ENCODE measurements around the gene NRM. TPM values are rescaled to one million over a fixed set of nuclear protein-coding genes. Genes with fewer than 3 reads are reported as not detected.

NRM gene
- total RNA-seq, 1 donor from 2014 or later = 35.5 TPM

DNA sequence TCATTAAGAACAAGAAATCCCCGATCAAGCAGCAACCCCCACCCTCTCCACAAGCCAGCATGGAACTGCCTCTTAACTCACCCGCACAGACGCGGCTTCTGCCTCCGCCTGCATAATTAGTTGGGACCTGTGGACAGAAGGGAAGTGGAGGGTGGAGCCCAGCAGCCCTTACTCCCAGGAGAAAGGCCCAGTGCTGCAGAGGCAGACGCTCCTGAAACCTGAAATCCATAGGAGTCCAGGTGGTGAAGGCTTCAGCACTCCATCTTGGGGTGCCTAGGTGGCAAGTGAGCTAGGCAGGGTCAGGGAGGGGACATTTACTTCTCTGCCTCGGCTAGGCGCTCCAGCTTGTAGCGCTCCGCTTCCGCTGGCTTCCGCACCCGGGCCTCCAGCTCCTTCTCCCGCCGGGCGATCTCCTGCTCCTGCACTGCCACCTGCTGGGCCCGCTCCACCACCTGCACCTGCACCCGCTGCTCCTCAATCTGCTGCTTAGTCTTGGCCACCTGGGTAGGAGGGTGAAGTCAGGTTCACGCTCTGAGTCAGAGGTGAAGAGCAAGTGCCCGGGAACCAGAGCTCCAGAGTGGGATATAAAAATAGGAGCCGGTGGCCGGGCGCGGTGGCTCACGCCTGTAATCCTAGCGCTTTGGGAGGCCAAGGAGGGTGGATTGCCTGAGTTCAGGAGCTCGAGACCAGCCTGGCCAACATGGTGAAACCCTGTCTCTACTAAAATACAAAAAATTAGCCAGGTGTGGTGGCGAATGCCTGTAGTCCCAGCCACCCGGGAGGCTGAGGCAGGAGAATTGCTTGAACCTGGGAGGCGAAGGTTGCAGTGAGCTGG, 40.0 kb upstream of the NRM start:
- TF ChIP-seq, protein P1, sequence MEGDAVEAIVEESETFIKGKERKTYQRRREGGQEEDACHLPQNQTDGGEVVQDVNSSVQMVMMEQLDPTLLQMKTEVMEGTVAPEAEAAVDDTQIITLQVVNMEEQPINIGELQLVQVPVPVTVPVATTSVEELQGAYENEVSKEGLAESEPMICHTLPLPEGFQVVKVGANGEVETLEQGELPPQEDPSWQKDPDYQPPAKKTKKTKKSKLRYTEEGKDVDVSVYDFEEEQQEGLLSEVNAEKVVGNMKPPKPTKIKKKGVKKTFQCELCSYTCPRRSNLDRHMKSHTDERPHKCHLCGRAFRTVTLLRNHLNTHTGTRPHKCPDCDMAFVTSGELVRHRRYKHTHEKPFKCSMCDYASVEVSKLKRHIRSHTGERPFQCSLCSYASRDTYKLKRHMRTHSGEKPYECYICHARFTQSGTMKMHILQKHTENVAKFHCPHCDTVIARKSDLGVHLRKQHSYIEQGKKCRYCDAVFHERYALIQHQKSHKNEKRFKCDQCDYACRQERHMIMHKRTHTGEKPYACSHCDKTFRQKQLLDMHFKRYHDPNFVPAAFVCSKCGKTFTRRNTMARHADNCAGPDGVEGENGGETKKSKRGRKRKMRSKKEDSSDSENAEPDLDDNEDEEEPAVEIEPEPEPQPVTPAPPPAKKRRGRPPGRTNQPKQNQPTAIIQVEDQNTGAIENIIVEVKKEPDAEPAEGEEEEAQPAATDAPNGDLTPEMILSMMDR (IDR thresholded peaks at IDR 0.05; ENCODE audit: unreplicated experiment) = peak; percentile 83
- peak; percentile 76 for DNase-seq (ENCODE audit: low spot score, unreplicated experiment)
- peak overlapping the region; percentile 86 for H3K27ac Mint-ChIP-seq
- H3K36me3 Mint-ChIP-seq (ENCODE audit: insufficient read depth) = peaks cover 15% of the 10 kb centered on the region
- H3K4me3 Mint-ChIP-seq (ENCODE audit: low read depth) = no peak overlapping the region
- no peaks in the 10 kb centered on the region for H3K27me3 Mint-ChIP-seq
- H3K9me3 Mint-ChIP-seq (ENCODE audit: low read depth) = no peaks in the 10 kb centered on the region
- peaks cover 5% of the 10 kb centered on the region for H3K4me1 Mint-ChIP-seq (ENCODE audit: low read depth)

DNA sequence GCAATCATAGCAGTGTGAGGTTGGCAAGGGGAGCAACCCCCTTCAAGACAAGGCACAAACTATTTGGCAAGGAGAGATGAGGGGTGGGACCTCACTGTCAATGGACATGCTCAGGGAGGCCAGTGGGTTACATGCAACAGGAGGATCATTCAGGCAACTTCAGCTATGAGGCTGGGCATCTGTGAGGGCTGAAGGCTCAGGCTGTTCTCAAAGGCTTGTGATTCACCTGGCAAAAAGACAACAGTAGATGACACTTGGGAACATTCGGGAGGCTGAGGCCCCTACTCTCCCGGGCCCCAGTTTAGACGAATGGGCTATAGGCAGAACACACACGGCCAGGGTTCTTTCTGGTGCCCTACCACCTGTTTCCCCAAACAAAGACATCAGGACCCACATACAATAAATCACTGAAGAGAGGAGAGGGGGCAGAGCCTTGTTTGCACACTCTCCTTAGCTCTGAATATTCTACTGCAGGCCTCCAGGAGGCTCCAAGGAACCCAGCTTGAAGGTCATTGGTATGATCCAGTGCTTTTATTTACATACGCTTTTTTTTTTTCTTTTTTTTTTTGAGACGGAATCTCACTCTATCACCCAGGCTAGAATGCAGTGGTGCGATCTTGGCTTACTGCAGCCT, 37.3 kb upstream of the NRM start:
- H3K27me3 Mint-ChIP-seq = no peaks in the 10 kb centered on the region

DNA sequence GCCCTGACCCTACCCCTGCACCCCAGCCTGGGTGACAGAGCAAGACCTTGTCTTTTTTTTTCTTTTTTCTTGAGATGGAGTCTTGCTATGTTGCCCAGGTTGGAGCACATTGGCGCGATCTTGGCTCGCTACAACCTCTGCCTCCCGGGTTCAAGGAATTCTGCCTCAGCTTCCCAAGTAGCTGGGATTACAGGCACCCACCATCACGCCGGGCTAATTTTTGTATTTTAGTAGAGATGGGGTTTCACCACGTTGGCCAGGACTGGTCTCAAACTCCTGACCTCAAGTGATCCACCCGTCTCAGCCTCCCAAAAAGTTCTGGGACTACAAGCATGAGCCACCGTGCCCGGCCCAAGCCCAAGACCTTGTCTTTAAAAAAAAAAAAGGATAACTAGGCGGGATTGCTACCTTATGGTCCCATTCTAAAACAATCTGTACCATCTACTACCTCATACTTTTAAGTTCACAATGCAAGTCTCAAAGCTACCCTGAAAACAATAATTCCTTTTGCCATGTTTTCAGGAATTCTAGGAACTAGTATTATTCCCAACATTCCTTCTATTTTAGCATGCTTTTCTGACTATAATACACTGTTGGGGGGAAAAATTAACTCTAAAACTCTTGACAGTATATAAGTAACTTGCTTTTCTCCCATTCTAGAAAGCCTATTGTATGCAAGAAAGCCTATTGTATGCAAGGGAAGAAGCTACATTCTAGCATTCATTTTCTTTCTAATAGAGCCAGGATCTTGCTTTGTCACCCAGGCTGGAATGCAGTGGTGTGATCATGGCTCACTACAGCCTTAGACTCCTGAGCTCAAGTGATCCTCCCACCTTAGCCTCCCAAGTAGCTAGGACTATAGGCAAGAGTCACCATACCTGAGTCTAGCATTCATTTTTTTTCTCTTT, 36.0 kb upstream of the NRM start:
- Mint-ChIP-seq H3K27me3 (no peaks in the 10 kb centered on the region), H3K4me3 (ENCODE audit: low read depth) (no peak overlapping the region), H3K9me3 (ENCODE audit: low read depth) (no peaks in the 10 kb centered on the region), H3K27ac (peak overlapping the region; percentile 33), H3K4me1 (ENCODE audit: low read depth) (peaks cover 30% of the 10 kb centered on the region), H3K36me3 (ENCODE audit: insufficient read depth) (peaks cover 35% of the 10 kb centered on the region)
- TF ChIP-seq, protein P1 (IDR thresholded peaks at IDR 0.05; ENCODE audit: unreplicated experiment) = no peak
- no peak for DNase-seq (ENCODE audit: low spot score, unreplicated experiment)

More for the DNA sequence above, 37.3 kb upstream of the NRM start:
- DNase-seq (ENCODE audit: low spot score, unreplicated experiment) = no peak
- Mint-ChIP-seq H3K36me3 (ENCODE audit: insufficient read depth) (peaks cover 31% of the 10 kb centered on the region), H3K4me3 (ENCODE audit: low read depth) (no peak overlapping the region), H3K9me3 (ENCODE audit: low read depth) (no peaks in the 10 kb centered on the region), H3K27ac (peak overlapping the region; percentile 33), H3K4me1 (ENCODE audit: low read depth) (peaks cover 24% of the 10 kb centered on the region)
- TF ChIP-seq, protein P1 (IDR thresholded peaks at IDR 0.05; ENCODE audit: unreplicated experiment) = peak; percentile 25

DNA sequence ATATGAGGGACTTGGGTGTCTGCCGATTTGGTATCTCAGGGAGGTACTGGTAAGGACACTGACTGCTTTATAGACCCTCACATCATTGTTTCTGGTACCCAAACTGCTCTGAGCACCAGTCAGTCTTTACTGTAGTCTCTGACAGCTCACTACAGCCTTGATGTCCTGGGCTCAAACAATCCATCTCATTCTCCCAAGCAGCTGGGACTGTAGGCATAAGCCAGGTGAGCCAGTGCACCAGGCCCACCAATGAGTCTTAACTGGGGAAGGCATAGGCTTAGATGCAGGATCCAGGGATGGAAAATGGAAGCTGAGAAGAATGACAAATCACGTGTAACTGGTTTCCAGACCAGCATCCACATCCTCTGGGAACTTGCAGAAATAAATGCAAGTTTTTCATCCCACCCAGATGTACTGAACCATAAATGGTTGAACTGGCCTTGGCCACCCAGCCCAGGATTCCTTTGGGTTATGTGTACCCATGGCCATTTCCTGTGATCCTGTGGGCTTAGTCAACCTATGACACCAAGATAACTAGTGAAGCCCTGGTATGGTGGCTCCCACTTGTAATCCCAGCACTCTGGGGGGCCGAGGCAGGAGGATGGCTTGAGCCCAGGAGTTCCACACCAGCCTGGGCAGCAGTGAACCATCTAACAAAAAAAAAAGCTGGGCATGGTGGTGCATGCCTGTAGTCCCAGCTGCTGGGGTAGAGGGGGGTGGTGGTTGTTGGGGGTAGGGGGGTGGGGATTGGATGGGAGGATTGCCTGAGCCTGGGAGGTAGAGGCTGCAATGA, 35.1 kb upstream of the NRM start:
- Mint-ChIP-seq H3K4me1 (ENCODE audit: low read depth) (peaks cover 29% of the 10 kb centered on the region), H3K4me3 (ENCODE audit: low read depth) (no peak overlapping the region), H3K27me3 (no peaks in the 10 kb centered on the region), H3K27ac (peak overlapping the region; percentile 64), H3K36me3 (ENCODE audit: insufficient read depth) (peaks cover 38% of the 10 kb centered on the region), H3K9me3 (ENCODE audit: low read depth) (no peaks in the 10 kb centered on the region)
- DNase-seq (ENCODE audit: low spot score, unreplicated experiment) = no peak
- TF ChIP-seq, protein P1 (IDR thresholded peaks at IDR 0.05; ENCODE audit: unreplicated experiment) = no peak

All from progenitor cell of endocrine pancreas (in vitro differentiated cells).